Naive B cell (primary cell): Measurements from ENCODE around the gene P4HA1. TPM values are rescaled to one million over a fixed set of nuclear protein-coding genes. Genes with fewer than 3 reads are reported as not detected.
A peak's percentile ranks its signal among the peaks of the same experiment; 100 is the strongest.
"Not testable (repeated sequence)": the region's sequence is repeated elsewhere in the genome, so short reads cannot be mapped to it uniquely, and the experiment has no call there.

Experiments
- ATAC-seq, 2 donors: fragments of 150-1000 bp; cut with Tn5 transposase; 2 replicates each; pipeline ENCODE4 v1.10.0; 2021; ENCODE audit warnings: low read depth in 2 of 2, mild to moderate bottlenecking in 2 of 2, moderate library complexity in 2 of 2
- DNase-seq: peaks from one replicate; pipeline ENCODE4 v3.0.0; 2022
- H3K27ac Mint-ChIP-seq, 6 donors: one replicate each; pipeline ENCODE4 v1.8.0; 2020 to 2022; ENCODE audit warnings: mild to moderate bottlenecking in 6 of 6, mixed read lengths in 6 of 6, moderate library complexity in 5 of 6, inconsistent platforms in 2 of 6
- H3K27me3 Mint-ChIP-seq, 3 donors: one replicate each; pipeline ENCODE4 v1.8.0; 2021 to 2022; ENCODE audit warnings: mixed read lengths in 3 of 3, mild to moderate bottlenecking in 1 of 3
- H3K36me3 Mint-ChIP-seq, 2 donors: one replicate each; pipeline ENCODE4 v1.8.0; 2020 to 2022; ENCODE audit warnings: mixed read lengths in 2 of 2, inconsistent platforms in 1 of 2, mild to moderate bottlenecking in 1 of 2
- H3K4me1 Mint-ChIP-seq, 3 donors: one replicate each; pipeline ENCODE4 v1.8.0; 2020 to 2022; ENCODE audit warnings: mixed read lengths in 3 of 3, inconsistent platforms in 1 of 3, mild to moderate bottlenecking in 1 of 3, moderate library complexity in 1 of 3
- H3K4me3 Mint-ChIP-seq, 8 donors: one replicate each; pipeline ENCODE4 v1.8.0; 2020 to 2022; ENCODE audit warnings: mild to moderate bottlenecking in 8 of 8, mixed read lengths in 8 of 8, moderate library complexity in 8 of 8, inconsistent platforms in 2 of 8
- H3K9me3 Mint-ChIP-seq, 7 donors: one replicate each; pipeline ENCODE4 v1.8.0; 2020 to 2022; ENCODE audit warnings: mixed read lengths in 7 of 7, mild to moderate bottlenecking in 5 of 7, inconsistent platforms in 2 of 7, moderate library complexity in 1 of 7
- polyA plus RNA-seq, 6 donors: library from polyadenylated mRNA; unstranded; fragments of 300-500 nt; fragmentation: Illumina TruSeq; gene quantifications; one replicate each; pipeline ENCODE4 v1.2.3, GENCODE V29; 2021; ENCODE audit warnings: low read depth in 6 of 6

The P4HA1 gene
- polyA plus RNA-seq, 6 donors from 2014 or later: 27.9 to 69.6 (median 41.6) TPM

DNA sequence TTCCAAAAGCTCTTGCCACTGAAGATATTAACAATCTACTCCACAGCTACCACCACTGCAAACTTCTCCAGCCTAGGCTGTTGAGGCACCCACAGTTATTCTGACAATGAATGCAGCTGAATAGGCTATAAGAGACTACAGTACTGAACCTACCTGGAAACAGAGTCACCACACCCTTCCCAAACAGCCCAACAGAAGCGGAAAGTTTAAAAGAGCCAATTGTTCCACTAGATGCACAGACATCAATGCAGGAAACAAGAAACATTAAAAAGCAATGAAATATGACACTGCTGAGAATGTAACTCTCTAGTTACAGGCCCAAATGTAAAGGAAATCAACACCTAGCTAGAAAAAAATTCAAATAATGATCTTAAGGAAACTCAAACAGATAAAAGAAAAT is 77.6 kb downstream of the P4HA1 start:
- Mint-ChIP-seq H3K27me3 (no peaks in the 10 kb centered on the region), H3K9me3 (no peaks in the 10 kb centered on the region), H3K4me1 (peaks cover 0 to 1% (median 1%) of the 10 kb centered on the region in 3 donors), H3K36me3 (peaks cover 21 to 27% of the 10 kb centered on the region in 2 donors), H3K4me3 (no peak overlapping the region), H3K27ac (peak overlapping the region in 2 of 6 donors; percentile 10 to 13)
- no peak for DNase-seq
- ATAC-seq: no peak

DNA sequence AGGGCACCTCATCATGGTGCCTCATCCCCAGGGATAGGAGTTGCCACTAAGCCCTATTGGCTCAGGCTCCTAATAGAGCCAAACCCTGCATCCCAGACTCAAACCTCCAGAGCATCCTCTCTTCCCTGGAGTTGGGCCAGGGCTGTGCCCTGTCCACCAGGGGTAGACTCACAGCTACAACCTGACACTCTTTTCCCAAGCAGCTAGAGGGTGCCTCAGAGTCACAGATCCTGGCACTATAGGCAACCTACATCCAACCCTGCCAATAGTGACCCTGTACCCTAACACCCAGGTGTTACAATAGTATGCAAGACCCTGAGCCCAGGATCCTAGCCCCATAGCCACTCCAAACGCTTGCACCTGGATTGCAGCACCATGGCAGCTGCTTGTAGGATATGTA is 78.0 kb downstream of the P4HA1 start:
- peak overlapping the region in 1 of 6 donors; percentile 44 for H3K27ac Mint-ChIP-seq
- H3K9me3 Mint-ChIP-seq: no peaks in the 10 kb centered on the region
- H3K4me1 Mint-ChIP-seq: peaks cover 0 to 1% (median 0%) of the 10 kb centered on the region in 3 donors
- no peaks in the 10 kb centered on the region for H3K27me3 Mint-ChIP-seq
- H3K4me3 Mint-ChIP-seq: no peak overlapping the region
- peaks cover 23% of the 10 kb centered on the region in 2 donors for H3K36me3 Mint-ChIP-seq
- ATAC-seq (no peak), DNase-seq (no peak)

GRCh38 chr10:73017955-73018480 is 78.6 kb downstream of the P4HA1 start:
- Mint-ChIP-seq H3K27ac (peak overlapping the region in 1 of 6 donors; percentile 14), H3K27me3 (no peaks in the 10 kb centered on the region), H3K4me1 (peaks cover 0 to 1% (median 0%) of the 10 kb centered on the region in 3 donors), H3K36me3 (peaks cover 18 to 20% of the 10 kb centered on the region in 2 donors), H3K4me3 (no peak overlapping the region), H3K9me3 (no peaks in the 10 kb centered on the region)
- no peak for DNase-seq
- no peak for ATAC-seq

DNA sequence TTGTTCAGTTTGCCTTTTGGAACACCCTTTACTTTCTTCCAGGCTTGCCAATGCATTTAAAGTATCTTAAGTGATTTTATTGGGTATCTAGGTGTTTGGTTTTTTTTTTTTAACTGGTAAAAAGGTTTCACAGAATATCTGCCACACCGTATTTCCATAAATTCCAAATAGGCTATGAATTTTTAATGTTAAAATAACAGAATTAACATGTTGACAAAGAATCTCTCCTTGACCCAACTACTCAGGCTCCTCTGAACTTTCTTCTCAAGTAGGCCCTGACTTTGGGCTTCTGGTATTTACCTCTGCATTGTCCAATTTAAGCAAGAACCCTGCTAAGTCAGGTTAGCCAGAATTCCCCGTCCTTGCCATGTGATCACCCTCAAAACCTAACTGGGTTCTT is 80.9 kb downstream of the P4HA1 start:
- Mint-ChIP-seq H3K27me3 (no peaks in the 10 kb centered on the region), H3K36me3 (peaks cover 20 to 32% of the 10 kb centered on the region in 2 donors), H3K27ac (peak overlapping the region in 1 of 6 donors; percentile 20), H3K4me3 (no peak overlapping the region), H3K9me3 (no peaks in the 10 kb centered on the region), H3K4me1 (peaks cover 0 to 1% (median 0%) of the 10 kb centered on the region in 3 donors)
- no peak for ATAC-seq
- DNase-seq: no peak

DNA sequence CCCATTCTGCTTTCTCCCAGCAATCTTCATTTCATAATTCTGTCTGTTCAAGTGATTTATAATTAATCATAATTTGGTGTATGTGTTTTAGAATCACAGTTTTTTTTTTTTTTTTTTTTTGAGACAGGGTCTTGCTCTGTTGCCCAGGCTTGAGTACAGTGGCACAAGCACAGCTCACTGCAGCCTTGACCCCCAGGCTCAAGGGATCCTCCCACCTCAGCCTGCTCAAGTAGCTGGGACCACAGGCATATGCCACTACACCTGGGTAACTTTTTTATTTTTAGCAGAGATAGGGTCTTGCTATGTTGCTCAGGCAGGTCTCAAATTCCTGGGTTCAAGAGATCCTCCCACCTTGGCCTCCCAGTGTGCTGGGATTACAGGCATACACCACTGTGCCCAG is 92.8 kb downstream of the P4HA1 start:
- Mint-ChIP-seq H3K36me3 (peaks cover 4 to 18% of the 10 kb centered on the region in 2 donors), H3K27ac (no peak overlapping the region), H3K9me3 (peaks cover 0 to 6% (median 0%) of the 10 kb centered on the region in 7 donors), H3K4me3 (no peak overlapping the region), H3K27me3 (no peaks in the 10 kb centered on the region), H3K4me1 (no peaks in the 10 kb centered on the region)
- no peak for ATAC-seq
- DNase-seq: no peak

- peak overlapping the region in 2 of 6 donors; percentile 16 to 71 for H3K27ac Mint-ChIP-seq
- peaks cover 0 to 13% of the 10 kb centered on the region in 2 donors for H3K36me3 Mint-ChIP-seq
- no peak overlapping the region for H3K4me3 Mint-ChIP-seq
- DNase-seq (no peak), ATAC-seq (no peak)
- H3K9me3 Mint-ChIP-seq: peaks cover 3 to 20% (median 6%) of the 10 kb centered on the region in 7 donors
- no peaks in the 10 kb centered on the region for H3K4me1 Mint-ChIP-seq
- H3K27me3 Mint-ChIP-seq: no peaks in the 10 kb centered on the region
Observed at GRCh38 chr10:73000973-73001372, 95.7 kb downstream of the P4HA1 start.

- H3K27ac Mint-ChIP-seq: no peak overlapping the region
- H3K9me3 Mint-ChIP-seq: peaks cover 5 to 32% (median 11%) of the 10 kb centered on the region in 7 donors
- H3K4me1 Mint-ChIP-seq: no peaks in the 10 kb centered on the region
- ATAC-seq (no peak), DNase-seq (no peak)
- peaks cover 9 to 20% of the 10 kb centered on the region in 2 donors for H3K36me3 Mint-ChIP-seq
- H3K4me3 Mint-ChIP-seq: no peak overlapping the region
- H3K27me3 Mint-ChIP-seq: no peaks in the 10 kb centered on the region
Observed at GRCh38 chr10:72997099-72997498, 99.6 kb downstream of the P4HA1 start.

DNA sequence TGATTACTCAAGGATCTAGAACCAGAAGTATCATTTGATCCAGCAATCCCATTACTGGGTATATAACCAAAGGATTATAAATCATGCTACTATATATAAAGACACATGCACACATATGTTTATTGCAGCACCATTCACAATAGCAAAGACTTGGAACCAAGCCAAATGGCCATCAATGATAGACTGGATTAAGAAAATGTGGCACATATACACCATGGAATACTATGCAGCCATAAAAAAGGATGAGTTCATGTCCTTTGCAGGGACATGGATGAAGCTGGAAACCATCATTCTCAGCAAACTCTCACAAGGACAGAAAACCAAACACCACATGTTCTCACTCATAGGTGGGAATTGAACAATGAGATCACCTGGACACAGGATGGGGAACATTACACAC is 101.2 kb downstream of the P4HA1 start:
- ATAC-seq, H3K4me1 Mint-ChIP-seq, H3K27ac Mint-ChIP-seq, DNase-seq, H3K27me3 Mint-ChIP-seq: not testable (repeated sequence)
- Mint-ChIP-seq H3K36me3 (peaks cover 9 to 24% of the 10 kb centered on the region in 2 donors), H3K9me3 (peaks cover 5 to 38% (median 11%) of the 10 kb centered on the region in 7 donors), H3K4me3 (peak overlapping the region in 1 of 8 donors; percentile 6)

GRCh38 chr10:72989771-72990170 is 106.9 kb downstream of the P4HA1 start:
- not testable (repeated sequence) for H3K4me1 Mint-ChIP-seq, ATAC-seq, H3K4me3 Mint-ChIP-seq, H3K27me3 Mint-ChIP-seq, H3K27ac Mint-ChIP-seq, DNase-seq
- Mint-ChIP-seq H3K9me3 (peaks cover 0 to 13% (median 2%) of the 10 kb centered on the region in 7 donors), H3K36me3 (peaks cover 9 to 15% of the 10 kb centered on the region in 2 donors)

DNA sequence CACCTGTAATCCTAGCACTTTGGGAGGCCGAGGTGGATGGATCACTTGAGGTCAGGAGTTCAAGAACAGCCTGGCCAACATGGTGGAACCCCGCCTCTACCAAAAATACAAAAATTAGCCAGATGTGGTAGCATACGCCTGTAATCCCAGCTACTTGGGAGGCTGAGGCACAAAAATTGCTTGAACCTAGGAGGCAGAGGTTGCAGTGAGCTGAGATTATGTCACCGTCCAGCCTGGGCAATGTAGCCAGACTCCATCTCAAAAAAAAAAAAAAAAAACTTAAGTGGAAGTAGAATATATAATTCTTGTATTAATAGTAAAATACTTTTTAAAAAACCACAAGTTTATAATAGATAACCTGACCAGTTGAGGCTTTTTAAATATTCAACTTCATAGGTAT is 112.0 kb downstream of the P4HA1 start:
- ATAC-seq: not testable (repeated sequence)

GRCh38 chr10:72981882-72982529 is 114.7 kb downstream of the P4HA1 start:
- no peak for DNase-seq
- Mint-ChIP-seq H3K4me3 (no peak overlapping the region), H3K27me3 (peaks cover 2 to 41% (median 21%) of the 10 kb centered on the region in 3 donors), H3K36me3 (peaks cover 10 to 36% of the 10 kb centered on the region in 2 donors), H3K4me1 (no peaks in the 10 kb centered on the region), H3K9me3 (peaks cover 23 to 56% (median 40%) of the 10 kb centered on the region in 7 donors), H3K27ac (no peak overlapping the region)
- ATAC-seq: no peak

More for the DNA sequence above, 112.0 kb downstream of the P4HA1 start:
- not testable (repeated sequence) for DNase-seq, H3K27ac Mint-ChIP-seq, H3K4me3 Mint-ChIP-seq, H3K4me1 Mint-ChIP-seq
- Mint-ChIP-seq H3K27me3 (peaks cover 0 to 20% (median 18%) of the 10 kb centered on the region in 3 donors), H3K36me3 (peaks cover 3 to 10% of the 10 kb centered on the region in 2 donors), H3K9me3 (peaks cover 12 to 31% (median 20%) of the 10 kb centered on the region in 7 donors)

DNA sequence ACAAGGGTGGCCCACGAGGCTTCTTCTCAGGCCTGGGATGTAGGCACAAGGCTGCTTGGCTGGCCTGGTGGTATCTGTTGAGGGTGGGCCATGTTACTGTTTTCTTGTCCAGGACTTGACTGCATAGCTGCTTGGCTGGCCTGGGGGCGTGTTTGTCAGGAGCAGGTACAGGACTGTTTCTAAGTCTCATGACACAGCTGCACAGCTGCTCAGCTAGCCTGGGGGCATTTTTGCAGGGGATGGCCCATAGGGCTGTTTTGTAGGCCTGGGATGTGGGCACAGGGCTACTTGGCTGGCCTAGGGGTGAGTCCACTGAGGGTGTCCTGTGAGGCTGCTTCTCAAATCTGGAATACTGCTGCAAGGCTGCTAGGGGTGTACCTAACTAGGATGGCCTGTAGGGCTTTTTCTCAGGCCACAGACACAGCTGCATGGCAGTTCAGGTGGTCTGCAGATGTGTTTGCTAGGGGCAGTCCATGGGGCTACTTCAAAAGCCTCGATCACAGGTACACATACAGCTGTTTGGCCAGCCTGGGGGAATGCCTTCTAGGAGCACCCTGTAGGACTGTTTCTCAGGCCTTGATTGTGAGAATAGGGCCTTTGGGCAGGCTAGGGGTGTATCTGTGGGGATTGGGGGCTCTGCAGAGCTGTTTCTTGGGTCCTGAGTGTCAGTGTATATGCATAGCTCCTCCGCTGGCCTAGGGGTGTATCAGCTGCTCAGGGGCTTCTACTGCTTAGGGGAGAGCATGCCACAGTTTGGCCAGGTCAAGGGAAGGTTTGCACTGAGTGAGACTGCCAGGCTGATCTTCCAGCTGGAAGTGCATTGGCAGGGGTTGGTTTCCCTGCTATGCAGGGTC is 115.4 kb downstream of the P4HA1 start:
- H3K27ac Mint-ChIP-seq: peak overlapping the region in 1 of 6 donors; percentile 18
- no peaks in the 10 kb centered on the region for H3K4me1 Mint-ChIP-seq
- peaks cover 23 to 64% (median 47%) of the 10 kb centered on the region in 7 donors for H3K9me3 Mint-ChIP-seq
- H3K4me3 Mint-ChIP-seq: no peak overlapping the region
- DNase-seq (no peak), ATAC-seq (no peak)
- peaks cover 4 to 45% (median 21%) of the 10 kb centered on the region in 3 donors for H3K27me3 Mint-ChIP-seq
- H3K36me3 Mint-ChIP-seq: peaks cover 13 to 40% of the 10 kb centered on the region in 2 donors

GRCh38 chr10:72980348-72980747 is 116.3 kb downstream of the P4HA1 start:
- DNase-seq (no peak), ATAC-seq (no peak)
- Mint-ChIP-seq H3K4me3 (no peak overlapping the region), H3K27ac (no peak overlapping the region), H3K27me3 (peaks cover 8 to 53% (median 21%) of the 10 kb centered on the region in 3 donors), H3K4me1 (no peaks in the 10 kb centered on the region), H3K9me3 (peaks cover 25 to 73% (median 56%) of the 10 kb centered on the region in 7 donors), H3K36me3 (peaks cover 13 to 40% of the 10 kb centered on the region in 2 donors)
